SK-N-SH treated with all-trans-retinoic acid at 6 μM for 48 hours (cell line): ENCODE results near the gene AKT1.

Experiments used
- ARNTL ChIP-seq: fragments of 450-650 bp; formaldehyde crosslinking; IDR thresholded peaks from 2 replicates; pipeline ENCODE4 v1.5.0; 2020; ENCODE audit warnings: low read depth, mild to moderate bottlenecking, moderate library complexity, borderline replicate concordance
- CREB5 ChIP-seq: fragments of 250-450 bp; sonication (Bioruptor Pico); IDR thresholded peaks from 2 replicates; pipeline ENCODE4 v1.5.1; 2020; ENCODE audit warnings: low read depth, mild to moderate bottlenecking, moderate library complexity
- CSDC2 ChIP-seq: fragments of 250-450 bp; sonication (Bioruptor Pico); IDR thresholded peaks from 2 replicates; pipeline ENCODE4 v1.5.0; 2020; ENCODE audit warnings: mild to moderate bottlenecking, moderate library complexity
- GLIS3 ChIP-seq: fragments of 250-450 bp; sonication (Bioruptor Pico); IDR thresholded peaks from 2 replicates; pipeline ENCODE4 v1.5.0; 2020; ENCODE audit warnings: mild to moderate bottlenecking, moderate library complexity
- POU6F1 ChIP-seq: fragments of 250-450 bp; sonication (Bioruptor Pico); IDR thresholded peaks from 2 replicates; pipeline ENCODE4 v1.8.0; 2021; ENCODE audit warnings: low read depth, mild to moderate bottlenecking, moderate library complexity, borderline replicate concordance
- PPARA ChIP-seq: fragments of 250-450 bp; sonication (Bioruptor Pico); IDR thresholded peaks from 2 replicates; pipeline ENCODE4 v1.5.0; 2020; ENCODE audit warnings: mild to moderate bottlenecking, borderline replicate concordance
- RARB ChIP-seq: fragments of 250-450 bp; sonication (Bioruptor Pico); IDR thresholded peaks from 2 replicates; pipeline ENCODE4 v1.8.0; 2021; ENCODE audit warnings: mild to moderate bottlenecking, moderate library complexity
- SNAI2 ChIP-seq: fragments of 250-450 bp; sonication (Bioruptor Pico); IDR thresholded peaks from 2 replicates; pipeline ENCODE4 v1.5.0; 2020; ENCODE audit warnings: mild to moderate bottlenecking, moderate library complexity
- TOX ChIP-seq: fragments of 250-450 bp; sonication (Bioruptor Pico); IDR thresholded peaks from 2 replicates; pipeline ENCODE4 v1.8.0; 2021; ENCODE audit warnings: mild to moderate bottlenecking, moderate library complexity, borderline replicate concordance
- ZFP30 ChIP-seq: fragments of 450-650 bp; formaldehyde crosslinking; IDR thresholded peaks from 2 replicates; pipeline ENCODE4 v1.5.0; 2022; ENCODE audit warnings: mild to moderate bottlenecking, moderate library complexity
- ZNF8 ChIP-seq: fragments of 450-650 bp; formaldehyde crosslinking; IDR thresholded peaks from 2 replicates; pipeline ENCODE4 v1.5.0; 2020; ENCODE audit warnings: mild to moderate bottlenecking, moderate library complexity

- TF ChIP-seq CSDC2 (CRISPR knock-in tag) (no peak), TOX (no peak), RARB (CRISPR knock-in tag) (no peak), POU6F1 (no peak), PPARA (CRISPR knock-in tag) (no peak), SNAI2 (CRISPR knock-in tag) (no peak), ZNF8 (CRISPR knock-in tag) (no peak), ZFP30 (CRISPR knock-in tag) (no peak), GLIS3 (CRISPR knock-in tag) (no peak), ARNTL (CRISPR knock-in tag) (no peak), CREB5 (CRISPR knock-in tag) (no peak)
These were observed 15.0 kb downstream of the AKT1 start for GRCh38 chr14:104780513-104781030.
